ENCODE results near the gene RPS6KB2. TPM values are rescaled to one million over a fixed set of nuclear protein-coding genes. Genes with fewer than 3 reads are reported as not detected.

Gene RPS6KB2
- polyA plus RNA-seq (2013, experiment 1 of 2; ENCODE audit: insufficient read length) = 42.6 TPM
- polyA plus RNA-seq (2013, experiment 2 of 2; ENCODE audit: insufficient read length) = 44.7 TPM

DNA sequence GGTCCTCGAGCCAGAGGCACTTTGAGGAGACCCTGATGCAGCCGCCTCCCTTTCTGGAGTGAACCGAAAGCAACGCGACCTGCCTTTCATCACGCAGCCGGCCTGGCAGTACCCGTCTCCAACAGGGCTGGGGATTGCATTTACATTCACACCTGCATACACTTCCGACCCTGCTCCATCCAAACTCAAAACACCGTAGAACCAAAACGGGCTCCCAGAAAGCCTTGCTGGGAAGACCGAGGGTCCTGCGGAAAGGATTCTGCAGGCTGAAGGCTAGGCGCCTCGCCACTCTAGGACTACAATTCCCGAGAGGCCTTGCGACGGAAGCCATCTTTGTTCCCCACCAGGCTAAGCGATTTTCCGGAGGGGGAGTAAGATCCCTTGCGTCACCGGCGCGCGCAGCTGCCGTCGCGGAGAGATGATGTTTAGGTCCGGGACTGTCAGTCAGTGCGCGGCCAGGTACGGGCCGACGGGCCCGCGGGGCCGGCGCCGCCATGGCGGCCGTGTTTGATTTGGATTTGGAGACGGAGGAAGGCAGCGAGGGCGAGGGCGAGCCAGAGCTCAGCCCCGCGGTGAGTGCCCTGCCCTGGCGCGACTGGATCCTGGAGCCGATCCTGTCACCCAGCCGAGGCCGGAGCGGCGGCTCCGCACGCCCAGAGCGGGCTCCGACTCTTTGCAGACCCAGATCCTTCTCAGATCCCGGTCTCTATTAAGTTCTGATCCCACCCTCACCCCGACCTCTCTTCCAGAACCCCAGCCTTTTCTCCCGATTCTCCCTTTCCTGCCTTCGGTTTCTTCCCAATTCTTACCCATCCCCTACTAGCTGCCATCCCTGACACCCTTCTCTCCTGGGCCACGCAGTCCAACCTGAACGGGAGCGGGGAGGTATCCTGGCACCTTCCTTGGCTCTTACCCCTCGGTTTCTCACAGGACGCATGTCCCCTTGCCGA lies at the start of gene RPS6KB2:
RPS6KB2 (plus strand) TSS at position 443 of the 950 bp plus-strand sequence; CDS start at position 495, 52 bp downstream.
- DNase-seq = peak; percentile 97

DNA sequence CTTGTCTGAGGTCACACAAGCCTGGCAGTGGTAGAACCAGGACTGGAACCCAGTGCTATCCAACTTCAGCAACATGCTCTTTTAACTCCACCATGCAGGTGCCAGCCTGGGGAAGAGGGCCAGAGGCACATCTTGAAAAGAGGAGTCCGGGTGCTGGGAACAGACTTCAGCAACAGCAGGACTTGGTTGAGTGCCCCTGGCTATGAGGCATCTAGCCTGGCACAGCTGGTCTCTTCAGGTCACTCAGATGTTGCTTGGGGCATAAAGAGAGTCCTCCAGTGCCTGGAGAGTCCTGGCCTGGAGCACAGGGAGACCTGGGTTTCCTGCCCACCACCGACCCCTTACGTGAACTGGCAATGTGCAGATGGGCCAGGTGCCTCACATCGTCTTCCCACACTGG lies 49.8 kb upstream of the RPS6KB2 start:
- no peak for DNase-seq

DNA sequence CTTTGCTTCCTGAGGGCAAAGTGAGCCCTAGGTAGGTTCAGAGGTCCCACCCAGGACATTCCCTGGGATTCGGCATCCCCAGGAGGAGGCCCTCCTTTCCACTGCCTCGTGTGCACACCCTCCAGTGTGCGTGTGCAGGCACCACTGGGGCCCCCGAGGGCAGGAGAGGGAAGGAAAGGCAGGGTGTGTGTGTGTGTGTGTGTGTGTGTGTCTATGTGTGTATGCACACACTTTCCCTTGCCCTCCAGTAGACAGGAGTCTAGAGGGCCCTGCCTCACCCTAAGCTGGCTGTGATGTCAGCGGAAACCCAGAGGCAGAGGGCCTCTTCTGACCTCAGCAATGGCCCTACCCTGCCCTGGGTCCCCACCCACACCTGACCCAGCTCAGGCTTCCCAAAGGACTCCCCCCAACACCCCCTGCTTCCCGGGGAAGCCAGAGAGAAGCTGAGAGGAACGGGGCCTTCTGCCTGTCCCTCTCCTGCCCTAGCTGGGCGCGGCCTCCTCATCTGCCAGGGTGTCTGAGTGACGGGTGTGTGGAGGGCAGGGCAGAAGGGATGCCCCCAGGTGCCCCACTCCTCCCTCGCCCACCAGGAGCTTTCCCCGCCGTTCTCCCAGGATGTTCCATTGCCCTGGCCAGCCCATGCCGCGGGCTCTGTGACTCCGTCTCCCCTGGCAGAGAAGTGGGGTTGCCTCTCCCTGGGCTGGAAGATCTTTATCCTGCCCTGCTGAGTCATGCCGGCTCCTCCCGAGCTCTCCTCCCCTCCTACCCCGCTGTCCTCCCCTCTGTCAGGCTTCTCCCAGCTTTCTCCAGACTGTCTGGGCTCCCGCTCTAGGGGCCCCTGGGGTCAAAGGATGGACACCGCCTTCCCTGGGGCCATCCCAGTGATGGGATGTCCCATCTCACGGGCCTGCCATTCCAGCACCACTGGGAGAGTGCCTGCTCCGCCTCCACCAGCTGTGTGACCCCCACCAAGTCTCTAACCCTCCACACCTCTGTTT lies 48.9 kb upstream of the RPS6KB2 start:
- peak; percentile 49 for DNase-seq

DNA sequence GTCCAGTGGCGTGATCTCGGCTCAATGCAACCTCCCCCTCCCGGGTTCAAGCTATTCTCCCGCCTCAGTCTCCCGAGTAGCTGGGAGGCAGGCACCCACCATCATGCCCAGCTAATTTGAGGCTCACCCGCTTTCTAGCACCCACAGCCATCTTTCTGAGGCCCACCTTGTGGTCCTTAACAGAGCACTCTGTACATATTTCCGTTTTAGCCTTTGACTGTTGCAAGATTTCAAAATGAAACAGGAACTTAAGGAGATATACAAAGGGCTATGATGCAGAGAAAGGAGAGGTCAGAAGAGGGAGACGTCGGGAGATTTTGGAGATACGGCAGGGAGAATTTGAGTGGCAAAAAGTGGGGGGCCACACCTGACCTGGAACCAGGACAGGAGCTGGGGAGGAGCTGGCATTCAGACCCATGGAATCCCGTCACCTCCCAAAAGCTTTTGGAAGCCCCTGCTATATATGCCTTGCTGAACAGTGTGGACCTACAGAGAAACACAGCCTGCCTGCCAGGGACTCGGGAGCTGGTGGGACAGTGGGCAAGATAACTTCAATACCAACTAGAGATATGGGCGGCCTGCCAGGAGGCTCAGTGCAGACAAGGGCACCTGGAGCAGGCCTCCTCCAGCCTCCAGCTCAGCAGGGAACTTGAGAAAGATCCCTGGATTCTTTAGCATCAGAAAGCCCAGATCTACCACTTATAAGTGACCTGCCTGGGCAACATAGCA lies 46.9 kb upstream of the RPS6KB2 start:
- no peak for DNase-seq

DNA sequence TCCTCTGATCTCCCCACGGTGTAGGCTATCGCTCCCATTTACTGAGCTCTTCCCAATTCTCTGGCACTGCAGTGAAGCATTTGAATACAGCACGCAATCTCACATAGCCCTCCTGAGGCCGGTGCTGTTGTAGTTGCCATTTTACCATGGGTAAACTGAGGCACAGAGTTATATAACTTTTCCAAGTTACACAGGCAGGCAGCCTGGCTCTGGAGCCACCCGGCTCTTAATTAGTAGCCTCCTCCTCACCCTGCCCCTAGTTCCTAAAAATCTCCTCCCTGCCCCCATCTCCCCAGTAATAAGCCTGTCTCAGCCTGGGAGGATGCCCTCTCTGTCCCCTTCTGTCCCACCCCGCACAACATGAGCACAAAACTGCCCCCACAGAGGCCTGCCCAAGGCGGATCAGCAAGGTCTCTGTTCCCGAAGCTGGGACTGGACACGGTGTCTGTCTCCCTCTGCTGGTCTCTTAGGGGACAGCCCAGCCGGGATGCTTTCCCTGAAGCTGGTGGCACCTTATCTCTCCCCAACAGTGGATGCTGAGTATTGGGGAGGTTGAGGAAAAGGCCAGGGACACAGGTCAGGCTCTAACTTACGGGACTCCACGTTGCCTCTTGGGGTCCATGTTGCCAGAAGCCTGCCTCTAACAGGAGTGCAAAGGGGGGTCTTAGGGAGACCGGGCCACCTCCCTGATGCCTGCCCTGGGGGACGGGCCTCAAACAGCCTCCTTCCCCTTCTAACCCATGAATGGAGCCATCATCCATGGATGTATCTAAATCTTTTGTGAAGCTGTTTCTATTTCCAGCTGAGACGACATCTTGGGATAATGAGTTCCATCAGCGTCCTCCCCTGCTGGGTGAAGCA lies 45.8 kb upstream of the RPS6KB2 start:
- peak; percentile 73 for DNase-seq

DNA sequence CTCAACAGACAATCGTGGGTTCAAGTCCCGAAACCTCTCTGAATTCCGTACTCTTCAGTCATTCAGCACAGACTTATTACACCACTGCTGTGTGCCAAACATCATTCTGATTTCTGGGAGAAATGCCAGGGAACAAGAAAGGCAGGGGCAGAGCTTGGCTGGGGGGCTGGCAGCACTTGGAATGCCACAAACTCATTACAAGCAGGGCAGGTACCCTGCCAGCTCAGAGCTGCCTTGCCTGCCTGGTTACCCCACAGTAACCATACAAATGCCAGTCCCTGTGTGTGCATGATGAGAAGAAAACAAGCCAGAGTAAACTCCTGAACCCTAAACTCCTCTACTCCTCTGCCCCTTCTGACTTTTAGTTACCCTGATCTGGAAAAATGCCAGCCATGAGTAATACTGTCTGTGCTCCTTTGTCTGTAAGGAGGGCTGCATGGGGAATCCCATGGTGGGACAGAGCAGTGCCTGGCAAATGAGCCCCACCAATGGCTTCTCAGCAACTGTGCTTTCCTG lies 43.4 kb upstream of the RPS6KB2 start:
- DNase-seq = peak; percentile 52

DNA sequence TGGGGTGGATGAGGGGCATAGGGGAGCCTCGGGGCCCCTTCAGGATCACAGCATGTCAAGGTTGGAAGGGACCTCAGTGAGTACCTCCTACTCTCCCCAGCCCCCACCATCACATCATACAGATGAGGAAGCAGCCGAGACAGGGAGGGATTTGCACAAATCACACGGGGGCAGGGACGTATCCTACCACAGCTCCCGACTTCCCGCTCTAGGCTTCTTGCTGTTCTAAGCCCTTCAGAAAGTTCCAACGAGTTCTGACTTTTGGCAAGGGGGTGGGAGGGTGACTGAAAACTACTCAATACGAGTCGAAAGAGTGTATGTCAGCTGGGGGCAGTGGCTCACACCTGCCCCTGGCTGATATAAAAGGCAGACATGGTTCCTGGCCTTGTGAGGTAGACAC lies 41.2 kb upstream of the RPS6KB2 start:
- DNase-seq = no peak

DNA sequence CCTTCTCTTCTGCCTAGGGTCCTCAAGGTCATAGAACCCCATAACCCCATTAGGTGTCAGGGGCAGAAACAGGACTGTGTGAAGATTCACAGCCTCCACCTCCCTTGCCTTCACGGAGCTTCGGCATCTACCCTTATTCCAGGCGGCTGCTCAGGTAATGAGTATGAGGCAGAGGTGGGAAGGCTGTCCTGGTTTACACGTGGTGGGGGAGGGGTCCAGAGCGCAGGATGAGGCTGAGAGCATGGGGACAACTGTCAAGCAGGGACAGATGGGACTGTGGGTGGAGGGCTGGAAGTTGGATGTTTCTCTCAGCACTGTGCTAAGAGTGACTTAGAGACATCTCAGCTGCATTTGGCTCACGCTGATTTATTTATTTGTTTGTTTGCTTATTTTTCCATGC lies 40.8 kb upstream of the RPS6KB2 start:
- DNase-seq = no peak

DNA sequence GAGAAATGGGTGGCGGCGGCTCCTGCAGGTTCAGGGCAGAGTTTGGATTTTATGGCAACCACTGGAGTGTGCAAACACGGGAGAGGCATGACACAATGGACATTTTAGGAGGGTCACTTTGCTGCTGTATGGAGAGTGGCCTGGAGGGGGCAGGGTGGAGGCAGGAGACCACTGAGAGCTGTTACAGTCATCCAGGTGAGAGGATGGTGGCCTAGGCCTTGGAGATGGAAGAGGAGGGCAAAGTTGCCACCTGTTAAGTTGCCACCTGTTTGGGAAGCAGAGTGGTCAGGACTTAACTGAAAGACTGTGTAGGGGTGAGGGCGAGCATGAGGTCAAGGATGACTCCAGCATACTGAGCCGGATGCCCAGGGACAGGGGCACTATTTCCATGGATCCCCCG lies 38.8 kb upstream of the RPS6KB2 start:
- DNase-seq = no peak

DNA sequence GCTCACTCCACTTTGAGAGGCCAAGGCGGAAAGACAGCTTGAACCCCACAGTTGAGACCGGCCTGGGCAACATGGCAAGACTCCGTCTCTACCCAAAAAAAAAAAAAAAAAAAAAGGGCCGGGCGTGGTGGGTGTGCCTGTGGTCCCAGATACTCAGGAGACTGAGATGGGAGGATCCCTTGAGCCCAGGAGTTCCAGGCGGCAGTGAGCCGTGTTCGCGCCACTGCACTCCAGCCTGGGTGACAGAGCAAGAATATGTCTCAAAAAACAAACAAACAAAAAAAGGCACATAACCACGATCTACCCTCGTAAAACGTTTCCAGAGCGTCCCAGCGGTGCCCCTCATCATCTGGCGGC lies 37.4 kb upstream of the RPS6KB2 start:
- no peak for DNase-seq

DNA sequence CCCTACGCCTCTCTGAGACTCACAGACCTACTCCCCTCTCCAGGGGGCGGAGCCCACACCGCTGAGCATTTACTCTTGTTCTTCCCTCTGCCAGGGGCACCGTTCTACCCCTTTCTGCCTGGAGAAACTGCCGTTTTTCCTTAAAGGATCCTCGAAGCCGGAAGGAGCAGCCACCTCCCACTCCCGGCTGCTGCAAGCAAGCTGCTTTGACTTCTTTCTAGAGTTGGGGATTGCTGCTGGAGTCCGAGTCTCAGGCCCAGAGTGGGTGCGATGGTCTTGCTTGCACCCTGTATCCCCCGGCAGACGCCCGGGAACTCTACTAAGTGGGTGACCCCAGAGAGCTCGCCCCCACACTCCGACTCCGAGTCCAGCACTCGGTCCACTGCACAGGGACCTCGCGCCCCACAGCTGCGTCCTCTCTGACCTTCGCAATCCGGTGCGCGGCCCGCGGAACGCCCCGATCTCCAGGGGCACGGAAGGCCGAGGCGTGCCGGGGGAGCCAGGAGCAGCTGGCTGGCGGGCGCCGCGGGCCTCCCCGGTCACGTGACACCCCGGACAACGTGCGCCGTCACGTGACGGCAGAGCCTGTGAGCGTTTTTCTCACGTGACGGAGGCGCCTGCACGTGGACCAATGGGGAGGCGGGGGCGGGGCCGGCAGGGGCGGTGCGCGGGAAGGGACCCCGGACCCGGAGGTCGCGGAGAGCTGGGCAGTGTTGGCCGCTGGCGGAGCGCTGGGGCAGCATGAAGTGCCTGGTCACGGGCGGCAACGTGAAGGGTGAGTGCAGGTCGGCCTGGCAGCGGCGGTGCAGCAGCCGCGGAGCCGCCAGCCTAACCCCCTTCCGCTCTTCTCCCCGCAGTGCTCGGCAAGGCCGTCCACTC lies 36.8 kb upstream of the RPS6KB2 start, which contains the start of gene RAD9A:
RAD9A (plus strand) TSS at position 683 of the 879 bp plus-strand sequence; CDS start at position 742, 59 bp downstream.
- DNase-seq = peak; percentile 94

DNA sequence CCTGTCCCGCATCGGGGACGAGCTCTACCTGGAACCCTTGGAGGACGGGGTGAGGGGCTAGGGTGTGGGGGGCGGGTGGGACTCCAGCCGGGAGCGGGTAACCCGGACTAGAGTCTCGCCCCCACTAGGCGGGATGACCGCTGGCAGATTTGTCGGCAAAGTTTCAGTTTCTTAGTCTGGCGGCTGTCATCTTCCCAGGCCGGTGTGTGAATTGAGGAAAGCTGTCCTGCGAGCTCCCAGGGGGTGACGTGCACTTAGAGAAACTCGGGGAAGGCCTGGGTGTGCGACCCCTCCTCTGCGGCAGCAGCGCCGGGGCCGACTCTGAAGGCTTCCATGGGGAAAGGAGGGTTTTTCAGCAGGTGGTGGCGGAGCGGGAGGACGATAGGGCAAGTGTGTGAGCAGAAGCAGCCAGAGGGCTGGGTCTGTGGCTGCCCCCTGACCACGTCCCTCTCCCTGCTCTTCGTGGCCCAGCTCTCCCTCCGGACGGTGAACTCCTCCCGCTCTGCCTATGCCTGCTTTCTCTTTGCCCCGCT lies 36.0 kb upstream of the RPS6KB2 start:
- DNase-seq = no peak

DNA sequence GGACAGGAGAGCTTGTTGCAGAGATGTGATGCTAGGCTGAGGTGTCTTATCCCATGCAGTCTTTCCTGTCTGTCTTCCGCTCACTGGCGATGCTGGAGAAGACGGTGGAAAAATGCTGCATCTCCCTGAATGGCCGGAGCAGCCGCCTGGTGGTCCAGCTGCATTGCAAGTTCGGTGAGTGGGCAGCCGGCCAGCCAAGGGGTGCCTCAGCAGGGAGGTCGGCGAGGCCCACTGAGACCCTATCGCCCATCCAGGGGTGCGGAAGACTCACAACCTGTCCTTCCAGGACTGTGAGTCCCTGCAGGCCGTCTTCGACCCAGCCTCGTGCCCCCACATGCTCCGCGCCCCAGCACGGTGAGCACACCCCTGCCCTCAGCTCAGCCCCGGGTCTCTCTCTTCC lies 34.9 kb upstream of the RPS6KB2 start:
- no peak for DNase-seq

DNA sequence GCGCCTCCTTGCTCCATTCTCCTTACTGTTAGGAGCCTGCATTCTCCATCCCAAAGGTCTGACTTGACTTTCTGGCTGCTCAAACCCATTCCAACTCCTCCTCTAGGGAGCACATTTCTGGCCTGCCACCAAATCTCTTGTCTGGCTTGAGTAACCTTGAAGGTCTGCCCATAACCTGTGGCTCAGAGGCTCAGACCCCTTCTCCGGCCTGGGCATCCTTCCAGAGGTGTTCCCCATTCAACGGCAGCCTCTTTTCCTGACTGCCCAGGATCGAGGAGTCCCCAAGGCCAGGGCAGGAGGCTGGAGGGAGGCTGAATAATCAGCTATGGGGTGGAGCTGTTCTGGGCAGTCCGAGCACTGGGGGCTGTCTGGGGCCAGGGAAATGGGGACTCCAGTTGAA lies 34.3 kb upstream of the RPS6KB2 start:
- no peak for DNase-seq

DNA sequence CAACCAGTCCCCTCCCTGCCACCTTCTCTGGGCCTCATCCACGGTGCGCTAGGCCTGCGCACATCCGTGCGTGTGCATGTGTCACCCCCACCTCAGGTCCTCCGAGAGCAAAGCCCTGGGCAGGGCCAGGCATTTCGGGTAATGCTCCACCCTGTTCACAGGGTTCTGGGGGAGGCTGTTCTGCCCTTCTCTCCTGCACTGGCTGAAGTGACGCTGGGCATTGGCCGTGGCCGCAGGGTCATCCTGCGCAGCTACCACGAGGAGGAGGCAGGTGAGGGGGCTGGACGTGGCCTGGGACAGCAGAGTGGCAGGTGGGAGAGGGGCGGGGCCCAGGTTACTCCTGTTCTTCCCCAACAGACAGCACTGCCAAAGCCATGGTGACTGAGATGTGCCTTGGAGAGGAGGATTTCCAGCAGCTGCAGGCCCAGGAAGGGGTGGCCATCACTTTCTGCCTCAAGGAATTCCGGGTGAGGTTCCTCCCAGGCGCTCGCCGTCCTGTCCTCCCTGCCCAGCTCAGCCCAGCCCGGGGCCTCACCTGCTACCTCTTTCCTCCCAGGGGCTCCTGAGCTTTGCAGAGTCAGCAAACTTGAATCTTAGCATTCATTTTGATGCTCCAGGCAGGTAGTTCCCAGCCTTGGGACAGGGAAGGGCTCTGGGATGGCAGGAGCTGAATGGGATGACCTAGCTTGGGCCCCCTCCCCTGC lies 32.6 kb upstream of the RPS6KB2 start:
- no peak for DNase-seq

DNA sequence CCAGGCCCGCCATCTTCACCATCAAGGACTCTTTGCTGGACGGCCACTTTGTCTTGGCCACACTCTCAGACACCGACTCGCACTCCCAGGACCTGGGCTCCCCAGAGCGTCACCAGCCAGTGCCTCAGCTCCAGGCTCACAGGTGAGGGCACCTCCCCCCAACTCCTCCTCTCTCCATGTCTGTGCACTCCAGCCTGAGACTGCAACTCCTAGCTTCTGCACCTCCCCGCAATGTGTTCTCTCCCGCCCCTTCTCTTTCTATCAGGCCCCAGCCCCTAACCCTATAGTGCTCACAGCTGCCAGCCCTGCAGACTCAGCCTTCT lies 32.1 kb upstream of the RPS6KB2 start:
- DNase-seq = no peak

DNA sequence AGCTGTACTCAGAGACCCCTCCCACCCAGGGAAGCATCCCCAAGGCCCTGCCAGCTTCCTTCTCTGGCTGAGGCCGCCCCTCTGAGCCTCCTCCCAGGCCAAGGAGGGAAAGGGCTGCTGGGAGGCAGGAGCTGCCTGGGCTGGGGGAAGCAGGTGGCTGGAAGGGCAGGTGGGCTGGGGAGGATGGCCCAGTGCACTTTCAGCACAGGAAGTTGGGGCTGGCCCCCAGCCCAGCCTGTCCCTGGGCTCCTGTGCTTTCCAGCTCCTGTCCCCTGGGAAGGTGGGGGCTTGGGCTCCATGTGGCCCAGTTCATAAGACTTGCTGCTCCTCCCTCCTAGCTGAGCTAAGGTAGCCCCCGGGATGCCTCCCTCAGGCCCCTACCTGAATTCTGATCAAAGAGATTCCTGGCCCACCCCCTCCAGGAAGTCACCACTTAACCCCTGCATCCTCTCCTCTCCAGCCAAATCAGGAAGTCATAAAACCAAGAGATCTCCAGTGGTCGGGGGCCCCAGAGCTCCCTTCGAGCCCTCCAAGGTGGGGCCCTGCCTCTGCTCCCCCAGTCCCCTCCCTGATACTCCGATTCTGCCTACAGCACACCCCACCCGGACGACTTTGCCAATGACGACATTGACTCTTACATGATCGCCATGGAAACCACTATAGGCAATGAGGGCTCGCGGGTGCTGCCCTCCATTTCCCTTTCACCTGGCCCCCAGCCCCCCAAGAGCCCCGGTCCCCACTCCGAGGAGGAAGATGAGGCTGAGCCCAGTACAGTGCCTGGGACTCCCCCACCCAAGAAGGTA lies 31.5 kb upstream of the RPS6KB2 start:
- DNase-seq = no peak

DNA sequence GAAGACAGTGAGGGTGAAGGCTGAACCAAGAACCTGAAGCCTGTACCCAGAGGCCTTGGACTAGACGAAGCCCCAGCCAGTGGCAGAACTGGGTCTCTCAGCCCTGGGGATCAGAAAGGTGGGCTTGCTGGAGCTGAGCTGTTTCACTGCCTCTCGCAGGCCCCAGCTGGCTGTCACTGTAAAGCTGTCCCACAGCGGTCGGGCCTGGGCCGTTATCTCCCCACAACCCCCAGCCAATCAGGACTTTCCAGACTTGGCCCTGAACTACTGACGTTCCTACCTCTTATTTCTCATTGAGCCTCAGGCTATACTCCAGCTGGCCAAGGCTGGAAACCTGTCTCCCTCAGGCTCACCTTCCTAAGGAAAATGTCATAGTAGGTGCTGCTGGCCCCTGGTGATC lies 30.8 kb upstream of the RPS6KB2 start:
- DNase-seq = no peak
